ENCODE data around the gene IGSF21. TPM values are rescaled to one million over a fixed set of nuclear protein-coding genes. Genes with fewer than 3 reads are reported as not detected.

The IGSF21 gene
- total and polyA plus RNA-seq, 2 experiments from 2014 or later = not detected

GRCh38 chr1:18280956-18281355, 173.4 kb downstream of the IGSF21 start:
- TF ChIP-seq EZH2phosphoT487 (IDR thresholded peaks at IDR 0.05; ENCODE audit: low read depth, severe bottlenecking, unreplicated experiment) (no peak), CTCF (IDR thresholded peaks at IDR 0.05; ENCODE audit: poor library complexity) (no peak), EZH2 (IDR thresholded peaks at IDR 0.05; ENCODE audit: borderline replicate concordance) (no peak)
- Histone ChIP-seq H3K27me3 (peaks cover 12% of the 10 kb centered on the region), H3K4me1 (ENCODE audit: insufficient read depth) (no peaks in the 10 kb centered on the region), H2AFZ (no peak overlapping the region), H3K36me3 (replicated peaks; ENCODE audit: insufficient read depth, low read depth) (no peaks in the 10 kb centered on the region), H3K27ac (no peak overlapping the region), H3K4me2 (no peak overlapping the region), H4K20me1 (ENCODE audit: insufficient read depth, poor library complexity, severe bottlenecking) (no peaks in the 10 kb centered on the region), H3K9me2 (replicated peaks; ENCODE audit: insufficient read depth) (no peaks in the 10 kb centered on the region), H3K79me2 (no peaks in the 10 kb centered on the region), H3K4me3 (no peak overlapping the region), H3K9me3 (ENCODE audit: low read depth) (no peaks in the 10 kb centered on the region)
- WGBS (ENCODE audit: low lambda C conversion rate, missing lambda C conversion rate) = 74% methylated on average over 5 of the region's 5 CpGs
- DNase-seq (ENCODE audit: low spot score) = no peak

- no peak for DNase-seq (ENCODE audit: low spot score)
- Histone ChIP-seq H3K27me3 (peaks cover 17% of the 10 kb centered on the region), H3K79me2 (no peaks in the 10 kb centered on the region), H3K27ac (no peak overlapping the region), H3K36me3 (replicated peaks; ENCODE audit: insufficient read depth, low read depth) (no peaks in the 10 kb centered on the region), H3K4me2 (no peak overlapping the region), H3K4me1 (ENCODE audit: insufficient read depth) (no peaks in the 10 kb centered on the region), H3K9me3 (ENCODE audit: low read depth) (no peaks in the 10 kb centered on the region), H3K9me2 (replicated peaks; ENCODE audit: insufficient read depth) (no peaks in the 10 kb centered on the region), H3K4me3 (no peak overlapping the region), H2AFZ (no peak overlapping the region), H4K20me1 (ENCODE audit: insufficient read depth, poor library complexity, severe bottlenecking) (no peaks in the 10 kb centered on the region)
- WGBS (ENCODE audit: low lambda C conversion rate, missing lambda C conversion rate) = 62% methylated on average over 13 of the region's 13 CpGs
- no peak for TF ChIP-seq CTCF (IDR thresholded peaks at IDR 0.05; ENCODE audit: poor library complexity)
- no peak for TF ChIP-seq EZH2 (IDR thresholded peaks at IDR 0.05; ENCODE audit: borderline replicate concordance)
- no peak for TF ChIP-seq EZH2phosphoT487 (IDR thresholded peaks at IDR 0.05; ENCODE audit: low read depth, severe bottlenecking, unreplicated experiment)
These were observed 175.4 kb downstream of the IGSF21 start for GRCh38 chr1:18282851-18283600.

GRCh38 chr1:18283601-18284385, 176.2 kb downstream of the IGSF21 start:
- H3K4me1 ChIP-seq (ENCODE audit: insufficient read depth) = peaks cover 3% of the 10 kb centered on the region
- TF ChIP-seq CTCF (IDR thresholded peaks at IDR 0.05; ENCODE audit: poor library complexity) (no peak), EZH2phosphoT487 (IDR thresholded peaks at IDR 0.05; ENCODE audit: low read depth, severe bottlenecking, unreplicated experiment) (no peak), EZH2 (IDR thresholded peaks at IDR 0.05; ENCODE audit: borderline replicate concordance) (no peak)
- no peak overlapping the region for H3K4me3 ChIP-seq
- H3K27ac ChIP-seq = no peak overlapping the region
- H3K9me2 ChIP-seq (replicated peaks; ENCODE audit: insufficient read depth) = no peaks in the 10 kb centered on the region
- no peaks in the 10 kb centered on the region for H3K9me3 ChIP-seq (ENCODE audit: low read depth)
- 75% methylated on average over 13 of the region's 13 CpGs for WGBS (ENCODE audit: low lambda C conversion rate, missing lambda C conversion rate)
- H3K79me2 ChIP-seq = no peaks in the 10 kb centered on the region
- H3K4me2 ChIP-seq = no peak overlapping the region
- H4K20me1 ChIP-seq (ENCODE audit: insufficient read depth, poor library complexity, severe bottlenecking) = no peaks in the 10 kb centered on the region
- no peak for DNase-seq (ENCODE audit: low spot score)
- H3K27me3 ChIP-seq = peaks cover 17% of the 10 kb centered on the region
- no peaks in the 10 kb centered on the region for H3K36me3 ChIP-seq (replicated peaks; ENCODE audit: insufficient read depth, low read depth)
- no peak overlapping the region for H2AFZ ChIP-seq
